ENCODE measurements around the gene GRIN3A.
"Not testable (repeated sequence)": the region's sequence is repeated elsewhere in the genome, so short reads cannot be mapped to it uniquely, and the experiment has no call there.

Gene GRIN3A

DNA sequence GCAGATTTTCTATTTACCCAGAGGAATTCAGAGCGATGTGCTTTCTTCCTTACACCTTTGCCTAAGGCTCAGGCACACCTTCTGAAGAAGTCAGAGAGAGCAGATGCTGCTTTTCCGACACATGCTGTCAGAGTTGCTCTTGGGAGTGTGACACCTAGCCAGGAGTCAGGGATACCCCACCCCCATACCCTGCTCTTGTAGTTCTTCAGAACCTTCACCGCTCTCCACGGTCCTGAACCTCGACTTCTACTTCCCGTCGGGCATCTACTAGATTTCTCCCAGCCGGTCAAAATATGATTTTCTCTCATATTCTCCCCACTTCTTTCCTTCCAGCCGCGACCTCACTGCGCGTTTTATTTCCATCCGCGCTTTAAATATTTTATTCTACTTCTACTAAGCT, 1.7 kb downstream of the GRIN3A start:
- Histone ChIP-seq H3K9me3 (ENCODE audit: severe bottlenecking) (no peaks in the 10 kb centered on the region), H3K4me3 (ENCODE audit: low read depth, low read length) (no peak overlapping the region; the same call in 1 of the 2 replicates), H3K36me3 (no peaks in the 10 kb centered on the region), H3K27me3 (ENCODE audit: insufficient read depth, low read depth, severe bottlenecking) (peaks cover 20% of the 10 kb centered on the region), H3K27ac (no peak overlapping the region)
- DNase-seq, result no peak
- TF ChIP-seq, protein P1, sequence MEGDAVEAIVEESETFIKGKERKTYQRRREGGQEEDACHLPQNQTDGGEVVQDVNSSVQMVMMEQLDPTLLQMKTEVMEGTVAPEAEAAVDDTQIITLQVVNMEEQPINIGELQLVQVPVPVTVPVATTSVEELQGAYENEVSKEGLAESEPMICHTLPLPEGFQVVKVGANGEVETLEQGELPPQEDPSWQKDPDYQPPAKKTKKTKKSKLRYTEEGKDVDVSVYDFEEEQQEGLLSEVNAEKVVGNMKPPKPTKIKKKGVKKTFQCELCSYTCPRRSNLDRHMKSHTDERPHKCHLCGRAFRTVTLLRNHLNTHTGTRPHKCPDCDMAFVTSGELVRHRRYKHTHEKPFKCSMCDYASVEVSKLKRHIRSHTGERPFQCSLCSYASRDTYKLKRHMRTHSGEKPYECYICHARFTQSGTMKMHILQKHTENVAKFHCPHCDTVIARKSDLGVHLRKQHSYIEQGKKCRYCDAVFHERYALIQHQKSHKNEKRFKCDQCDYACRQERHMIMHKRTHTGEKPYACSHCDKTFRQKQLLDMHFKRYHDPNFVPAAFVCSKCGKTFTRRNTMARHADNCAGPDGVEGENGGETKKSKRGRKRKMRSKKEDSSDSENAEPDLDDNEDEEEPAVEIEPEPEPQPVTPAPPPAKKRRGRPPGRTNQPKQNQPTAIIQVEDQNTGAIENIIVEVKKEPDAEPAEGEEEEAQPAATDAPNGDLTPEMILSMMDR (IDR thresholded peaks at IDR 0.05; ENCODE audit: low read depth, low read length), result no peak

DNA sequence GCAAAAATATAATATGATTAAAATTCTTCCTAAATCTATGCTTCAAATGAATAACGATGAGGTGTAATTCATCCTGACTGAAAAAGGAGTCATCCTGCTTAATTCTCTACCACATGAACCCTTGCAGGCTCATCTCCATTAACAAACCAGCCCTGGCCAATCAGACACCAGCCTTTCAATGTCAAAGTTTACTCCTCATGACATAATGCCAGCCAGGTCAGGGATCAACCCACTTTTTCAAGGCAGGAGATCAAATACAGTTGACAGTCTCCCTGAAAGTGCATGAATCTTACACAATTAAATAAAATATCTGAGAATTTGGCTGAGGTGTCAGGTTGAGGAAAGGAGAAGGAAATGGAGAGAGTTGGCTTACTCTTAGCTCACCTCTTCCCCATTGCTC, 7.0 kb downstream of the GRIN3A start:
- no peak for DNase-seq
- no peak overlapping the region for H3K4me3 ChIP-seq (ENCODE audit: low read depth, low read length)
- TF ChIP-seq, protein P1 (IDR thresholded peaks at IDR 0.05; ENCODE audit: low read depth, low read length), result no peak
- peaks cover 5% of the 10 kb centered on the region for H3K27me3 ChIP-seq (ENCODE audit: insufficient read depth, low read depth, severe bottlenecking)
- no peak overlapping the region for H3K27ac ChIP-seq
- H3K36me3 ChIP-seq, result no peaks in the 10 kb centered on the region
- no peaks in the 10 kb centered on the region for H3K9me3 ChIP-seq (ENCODE audit: severe bottlenecking)

DNA sequence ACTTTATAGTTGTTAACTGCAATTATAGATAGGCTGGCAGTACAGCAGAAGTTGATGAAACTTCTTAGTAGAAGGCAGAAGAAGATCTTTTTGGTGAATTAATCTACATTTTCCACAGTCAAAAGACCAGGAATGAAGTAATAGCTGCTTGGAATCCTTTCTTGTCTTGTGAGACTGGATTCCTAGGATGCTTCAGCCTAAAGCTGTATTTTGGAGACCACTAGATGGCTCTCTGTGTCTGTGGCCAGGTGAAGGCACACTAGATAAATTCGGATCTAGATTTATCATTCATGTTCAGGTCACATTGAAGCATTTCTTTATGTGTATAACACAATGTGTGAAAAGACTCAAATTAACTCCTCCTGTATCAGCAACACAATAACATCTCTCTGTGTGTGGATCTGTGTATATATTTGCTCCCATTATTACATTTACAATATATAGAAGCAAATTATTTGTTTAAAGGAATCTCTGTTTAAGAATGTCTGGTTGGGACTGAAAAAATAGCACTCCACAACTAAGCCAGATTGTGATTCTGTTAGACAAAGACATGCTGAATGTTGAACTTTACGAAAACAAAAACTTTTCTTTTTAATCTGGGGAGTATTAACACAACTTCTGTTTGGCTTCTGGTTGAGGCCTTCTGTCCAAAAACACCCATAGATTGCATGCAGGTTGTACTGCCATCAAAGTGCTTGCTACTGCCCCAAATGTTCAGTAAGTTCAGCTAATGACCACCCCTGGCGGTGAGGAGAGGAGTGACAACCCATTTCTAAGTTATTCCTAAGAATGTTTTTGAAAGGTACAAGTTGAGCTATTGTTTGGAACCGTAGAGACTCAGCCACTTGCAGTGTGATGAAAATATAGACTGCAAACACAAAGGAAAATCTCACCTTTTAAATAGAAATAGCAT, 10.6 kb downstream of the GRIN3A start:
- Histone ChIP-seq H3K36me3 (no peaks in the 10 kb centered on the region), H3K27ac (no peak overlapping the region), H3K27me3 (ENCODE audit: insufficient read depth, low read depth, severe bottlenecking) (no peaks in the 10 kb centered on the region), H3K4me3 (ENCODE audit: low read depth, low read length) (no peak overlapping the region), H3K9me3 (ENCODE audit: severe bottlenecking) (no peaks in the 10 kb centered on the region)
- TF ChIP-seq, protein P1 (IDR thresholded peaks at IDR 0.05; ENCODE audit: low read depth, low read length), result peak; percentile 78
- DNase-seq, result peak; percentile 49

DNA sequence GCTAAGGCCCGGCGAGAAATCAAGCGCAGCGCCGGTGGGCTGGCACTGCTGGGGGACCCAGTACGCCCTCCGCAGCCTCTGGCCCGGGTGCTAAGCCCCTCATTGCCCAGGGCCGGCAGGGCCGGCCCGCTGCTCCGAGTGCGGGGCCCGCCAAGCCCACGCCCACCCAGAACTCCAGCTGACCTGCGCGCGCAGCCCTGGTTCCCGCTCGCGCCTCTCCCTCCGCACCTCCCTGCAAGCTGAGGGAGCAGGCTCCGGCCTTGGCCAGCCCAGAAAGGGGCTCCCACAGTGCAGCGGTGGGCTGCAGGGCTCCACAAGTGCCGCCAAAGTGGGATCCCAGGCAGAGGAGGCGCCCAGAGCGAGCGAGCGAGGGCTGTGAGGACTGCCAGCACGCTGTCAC, 14.2 kb downstream of the GRIN3A start:
- H3K27me3 ChIP-seq (ENCODE audit: insufficient read depth, low read depth, severe bottlenecking), result not testable (repeated sequence)

DNA sequence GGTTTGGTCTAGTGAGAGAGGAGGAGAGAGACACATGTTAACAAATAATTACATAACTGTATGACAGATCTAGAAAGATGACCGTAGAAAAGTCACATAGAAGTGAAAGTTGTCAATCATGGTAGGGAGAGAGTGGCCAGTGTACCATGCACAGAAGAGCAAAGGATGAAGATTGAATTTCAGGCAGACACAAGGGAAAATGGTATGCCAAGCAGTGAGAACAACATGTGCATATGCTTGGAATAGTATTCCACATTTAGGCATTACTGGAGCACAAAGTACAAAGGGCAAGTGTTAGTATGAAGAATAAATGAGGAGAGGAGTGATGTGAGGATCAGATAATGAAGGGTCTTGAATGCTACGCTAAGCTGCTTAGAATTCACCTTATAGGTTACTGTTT, 20.3 kb downstream of the GRIN3A start:
- no peaks in the 10 kb centered on the region for H3K9me3 ChIP-seq (ENCODE audit: severe bottlenecking)
- H3K4me3 ChIP-seq (ENCODE audit: low read depth, low read length), result no peak overlapping the region
- TF ChIP-seq, protein P1 (IDR thresholded peaks at IDR 0.05; ENCODE audit: low read depth, low read length), result no peak
- H3K36me3 ChIP-seq, result no peaks in the 10 kb centered on the region
- no peaks in the 10 kb centered on the region for H3K27me3 ChIP-seq (ENCODE audit: insufficient read depth, low read depth, severe bottlenecking)
- no peak for DNase-seq
- no peak overlapping the region for H3K27ac ChIP-seq

More for the DNA sequence above, 14.2 kb downstream of the GRIN3A start:
- DNase-seq; H3K4me3 ChIP-seq (ENCODE audit: low read depth, low read length); H3K27ac ChIP-seq; H3K9me3 ChIP-seq (ENCODE audit: severe bottlenecking); H3K36me3 ChIP-seq: not testable (repeated sequence)

DNA sequence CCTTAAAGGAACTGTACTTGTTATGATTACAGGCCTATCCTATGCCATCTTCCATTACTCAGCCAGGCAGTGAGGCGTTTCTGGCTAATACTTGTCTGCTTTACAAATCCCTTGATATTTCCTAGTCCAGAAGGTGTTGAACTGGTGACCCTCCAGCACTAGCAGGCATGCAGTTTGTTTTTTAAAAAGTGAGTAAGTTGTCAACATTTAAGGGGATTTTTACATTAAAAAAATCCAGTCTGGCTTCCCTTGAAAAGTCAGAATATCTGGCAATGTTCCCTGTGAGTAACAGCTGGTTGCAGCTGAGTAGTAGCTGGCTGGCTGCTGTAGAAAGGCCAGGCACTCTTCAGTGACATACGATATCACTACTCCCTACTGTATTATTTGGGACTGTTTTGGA, 21.8 kb downstream of the GRIN3A start:
- Histone ChIP-seq H3K27me3 (ENCODE audit: insufficient read depth, low read depth, severe bottlenecking) (no peaks in the 10 kb centered on the region), H3K36me3 (no peaks in the 10 kb centered on the region), H3K27ac (no peak overlapping the region), H3K9me3 (ENCODE audit: severe bottlenecking) (no peaks in the 10 kb centered on the region), H3K4me3 (ENCODE audit: low read depth, low read length) (no peak overlapping the region)
- TF ChIP-seq, protein P1 (IDR thresholded peaks at IDR 0.05; ENCODE audit: low read depth, low read length), result no peak
- peak; percentile 44 for DNase-seq

Measured in WERI-Rb-1 (cell line).